Stimulated activated CD8-positive, alpha-beta memory T cell treated with anti-CD3 and anti-CD28 coated beads, Interleukin-2, amount 100 ng/mL, for 48 hours (primary cell): ENCODE measurements around the gene PCDHA7.
"Not testable (repeated sequence)": the region's sequence is repeated elsewhere in the genome, so short reads cannot be mapped to it uniquely, and the experiment has no call there.

Experiments
- DNase-seq, 2 donors: peaks; one replicate each; pipeline ENCODE4 v3.0.0-alpha.2; 2020; ENCODE audit warnings: low read depth in 2 of 2

Gene PCDHA7

DNA sequence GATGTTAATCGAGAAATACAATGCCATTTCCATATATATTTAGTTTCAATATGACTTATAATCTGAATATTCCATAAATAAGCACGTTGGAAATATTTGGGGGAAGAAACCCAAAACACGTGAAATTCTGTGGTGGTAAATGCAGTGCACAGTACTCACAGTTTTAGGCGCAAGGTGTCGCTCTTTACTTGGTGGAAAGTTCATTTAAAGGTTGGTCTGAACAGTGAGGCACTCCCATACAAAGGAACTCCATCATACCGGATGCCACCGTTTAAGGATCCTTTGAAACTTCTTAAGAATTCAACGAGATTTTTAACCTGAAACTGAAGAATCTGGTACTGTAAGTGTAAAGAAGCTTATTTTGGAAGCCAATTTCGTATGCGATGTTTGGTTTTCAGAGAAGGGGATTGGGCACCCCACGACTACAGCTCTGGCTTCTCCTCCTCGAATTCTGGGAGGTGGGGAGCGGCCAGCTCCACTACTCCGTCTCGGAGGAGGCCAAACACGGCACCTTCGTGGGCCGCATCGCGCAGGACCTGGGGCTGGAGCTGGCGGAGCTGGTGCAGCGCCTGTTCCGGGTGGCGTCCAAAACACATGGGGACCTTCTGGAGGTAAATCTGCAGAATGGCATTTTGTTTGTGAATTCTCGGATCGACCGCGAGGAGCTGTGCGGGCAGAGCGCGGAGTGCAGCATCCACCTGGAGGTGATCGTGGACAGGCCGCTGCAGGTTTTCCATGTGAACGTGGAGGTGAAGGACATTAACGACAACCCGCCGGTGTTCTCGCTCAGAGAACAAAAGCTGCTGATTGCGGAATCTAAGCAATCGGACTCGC lies 34.9 kb downstream of the PCDHA7 start, which contains the start of gene PCDHA11:
Gene PCDHA11 (plus strand): TSS at position 237 of the 834 bp plus-strand sequence. CDS start 147 bp downstream, at position 384.
- no peak for DNase-seq

DNA sequence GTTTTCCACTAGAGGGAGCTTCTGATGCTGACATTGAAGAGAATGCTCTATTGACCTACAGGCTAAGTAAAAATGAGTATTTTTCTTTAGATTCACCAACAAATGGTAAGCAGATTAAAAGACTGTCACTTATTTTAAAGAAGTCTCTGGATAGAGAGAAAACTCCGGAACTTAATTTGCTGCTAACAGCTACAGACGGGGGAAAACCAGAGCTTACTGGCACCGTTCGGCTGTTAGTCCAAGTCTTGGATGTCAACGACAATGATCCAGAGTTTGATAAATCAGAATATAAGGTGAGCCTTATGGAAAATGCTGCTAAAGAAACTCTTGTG lies 35.5 kb downstream of the PCDHA7 start:
- DNase-seq: no peak

DNA sequence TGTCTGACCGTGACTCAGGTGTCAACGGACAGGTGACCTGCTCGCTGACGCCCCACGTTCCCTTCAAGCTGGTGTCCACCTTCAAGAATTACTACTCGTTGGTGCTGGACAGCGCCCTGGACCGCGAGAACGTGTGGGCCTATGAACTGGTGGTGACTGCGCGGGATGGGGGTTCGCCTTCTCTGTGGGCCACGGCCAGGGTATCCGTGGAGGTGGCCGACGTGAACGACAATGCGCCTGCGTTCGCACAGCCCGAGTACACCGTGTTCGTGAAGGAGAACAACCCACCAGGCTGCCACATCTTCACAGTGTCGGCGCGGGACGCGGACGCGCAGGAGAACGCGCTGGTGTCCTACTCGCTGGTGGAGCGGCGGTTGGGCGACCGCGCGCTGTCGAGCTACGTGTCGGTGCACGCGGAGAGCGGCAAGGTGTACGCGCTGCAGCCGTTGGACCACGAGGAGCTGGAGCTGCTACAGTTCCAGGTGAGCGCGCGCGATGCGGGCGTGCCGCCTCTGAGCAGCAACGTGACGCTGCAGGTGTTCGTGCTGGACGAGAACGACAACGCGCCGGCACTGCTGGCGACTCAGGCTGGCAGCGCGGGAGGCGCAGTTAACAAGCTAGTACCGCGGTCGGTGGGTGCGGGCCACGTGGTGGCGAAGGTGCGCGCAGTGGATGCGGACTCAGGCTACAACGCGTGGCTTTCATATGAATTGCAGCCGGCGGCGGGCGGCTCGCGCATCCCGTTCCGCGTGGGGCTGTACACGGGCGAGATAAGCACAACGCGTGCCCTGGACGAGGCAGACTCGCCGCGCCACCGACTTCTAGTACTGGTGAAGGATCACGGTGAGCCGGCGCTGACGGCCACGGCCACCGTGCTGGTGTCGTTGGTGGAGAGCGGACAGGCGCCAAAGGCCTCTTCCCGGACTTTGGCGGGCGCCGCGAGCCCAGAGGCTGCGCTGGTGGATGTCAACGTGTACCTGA lies 36.4 kb downstream of the PCDHA7 start:
- DNase-seq: no peak

DNA sequence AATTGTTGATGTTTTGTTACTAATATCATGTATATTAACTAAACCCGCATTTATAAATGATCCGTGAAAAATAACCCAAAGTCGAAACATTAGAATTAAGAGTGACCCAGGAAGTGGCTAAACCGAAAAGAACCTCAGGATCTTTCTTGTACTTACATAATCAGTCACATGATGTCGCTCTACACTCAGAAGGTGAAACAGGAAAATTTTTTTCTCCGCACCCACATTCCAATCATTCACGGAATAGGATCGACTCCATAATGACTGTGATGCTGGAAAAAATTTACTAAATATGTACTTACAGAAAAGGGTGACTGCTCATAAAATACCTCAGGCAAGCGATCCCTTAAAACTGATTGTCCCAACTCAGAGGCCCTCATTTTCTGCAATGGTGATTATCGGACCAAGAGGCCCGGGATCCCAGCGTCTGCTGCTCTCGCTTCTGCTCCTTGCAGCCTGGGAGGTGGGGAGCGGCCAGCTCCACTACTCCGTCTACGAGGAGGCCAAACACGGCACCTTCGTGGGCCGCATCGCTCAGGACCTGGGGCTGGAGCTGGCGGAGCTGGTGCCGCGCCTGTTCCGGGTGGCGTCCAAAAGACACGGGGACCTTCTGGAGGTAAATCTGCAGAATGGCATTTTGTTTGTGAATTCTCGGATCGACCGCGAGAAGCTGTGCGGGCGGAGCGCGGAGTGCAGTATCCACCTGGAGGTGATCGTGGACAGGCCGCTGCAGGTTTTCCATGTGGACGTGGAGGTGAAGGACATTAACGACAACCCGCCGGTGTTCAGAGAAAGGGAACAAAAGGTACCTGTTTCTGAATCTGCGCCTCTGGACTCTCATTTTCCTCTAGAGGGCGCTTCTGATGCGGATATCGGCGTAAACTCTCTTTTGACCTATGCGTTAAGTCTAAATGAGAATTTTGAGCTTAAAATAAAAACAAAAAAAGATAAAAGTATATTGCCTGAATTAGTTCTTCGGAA lies 41.3 kb downstream of the PCDHA7 start, which contains the start of gene PCDHA12:
Gene PCDHA12 (plus strand): TSS at position 224 of the 981 bp plus-strand sequence. CDS start 165 bp downstream, at position 389.
- no peak for DNase-seq

DNA sequence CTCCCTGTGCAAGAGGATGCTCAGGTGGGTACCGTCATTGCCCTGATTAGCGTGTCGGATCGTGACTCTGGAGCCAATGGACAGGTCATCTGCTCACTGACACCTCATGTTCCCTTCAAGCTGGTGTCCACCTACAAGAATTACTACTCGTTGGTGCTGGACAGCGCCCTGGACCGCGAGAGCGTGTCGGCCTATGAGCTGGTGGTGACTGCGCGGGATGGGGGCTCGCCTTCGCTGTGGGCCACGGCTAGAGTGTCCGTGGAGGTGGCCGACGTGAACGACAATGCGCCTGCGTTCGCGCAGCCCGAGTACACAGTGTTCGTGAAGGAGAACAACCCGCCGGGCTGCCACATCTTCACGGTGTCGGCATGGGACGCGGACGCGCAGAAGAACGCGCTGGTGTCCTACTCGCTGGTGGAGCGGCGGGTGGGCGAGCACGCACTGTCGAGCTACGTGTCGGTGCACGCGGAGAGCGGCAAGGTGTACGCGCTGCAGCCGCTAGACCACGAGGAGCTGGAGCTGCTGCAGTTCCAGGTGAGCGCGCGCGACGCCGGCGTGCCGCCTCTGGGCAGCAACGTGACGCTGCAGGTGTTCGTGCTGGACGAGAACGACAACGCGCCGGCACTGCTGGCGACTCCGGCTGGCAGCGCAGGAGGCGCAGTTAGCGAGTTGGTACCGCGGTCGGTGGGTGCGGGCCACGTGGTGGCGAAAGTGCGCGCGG lies 42.6 kb downstream of the PCDHA7 start:
- DNase-seq: not testable (repeated sequence)

DNA sequence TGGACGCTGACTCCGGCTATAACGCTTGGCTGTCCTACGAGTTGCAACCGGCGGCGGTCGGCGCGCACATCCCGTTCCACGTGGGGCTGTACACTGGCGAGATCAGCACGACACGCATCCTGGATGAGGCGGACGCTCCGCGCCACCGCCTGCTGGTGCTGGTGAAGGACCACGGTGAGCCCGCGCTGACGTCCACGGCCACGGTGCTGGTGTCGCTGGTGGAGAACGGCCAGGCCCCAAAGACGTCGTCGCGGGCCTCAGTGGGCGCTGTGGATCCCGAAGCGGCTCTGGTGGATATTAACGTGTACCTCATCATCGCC lies 43.2 kb downstream of the PCDHA7 start:
- DNase-seq: no peak

DNA sequence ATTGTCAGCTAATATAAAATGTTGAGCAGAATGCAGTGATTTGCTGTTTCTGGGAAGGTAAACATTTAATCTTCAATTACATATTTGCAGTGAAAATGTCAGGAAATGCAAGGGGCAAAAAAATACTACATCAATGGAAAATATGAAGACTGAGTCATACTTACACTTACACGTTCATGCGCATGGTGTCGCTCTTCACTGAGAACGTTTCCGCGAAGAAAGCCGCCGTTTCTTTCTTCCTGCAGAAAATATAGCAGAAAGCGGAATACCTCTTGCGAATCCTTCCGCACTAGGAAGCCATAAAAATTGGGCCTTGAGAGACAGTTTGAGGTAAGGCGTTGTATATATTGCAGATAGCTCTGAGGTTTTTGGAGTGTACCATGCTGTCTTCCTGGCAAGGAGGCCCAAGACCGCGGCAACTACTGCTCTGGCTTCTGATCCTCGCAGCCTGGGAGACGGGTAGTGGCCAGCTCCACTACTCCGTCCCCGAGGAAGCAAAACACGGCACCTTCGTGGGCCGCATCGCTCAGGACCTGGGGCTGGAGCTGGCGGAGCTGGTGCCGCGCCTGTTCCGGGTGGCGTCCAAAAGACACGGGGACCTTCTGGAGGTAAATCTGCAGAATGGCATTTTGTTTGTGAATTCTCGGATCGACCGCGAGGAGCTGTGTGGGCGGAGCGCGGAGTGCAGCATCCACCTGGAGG lies 48.0 kb downstream of the PCDHA7 start, which contains the start of gene PCDHA13:
Gene PCDHA13 (plus strand): TSS at position 236 of the 702 bp plus-strand sequence. CDS start 145 bp downstream, at position 381.
- no peak for DNase-seq

DNA sequence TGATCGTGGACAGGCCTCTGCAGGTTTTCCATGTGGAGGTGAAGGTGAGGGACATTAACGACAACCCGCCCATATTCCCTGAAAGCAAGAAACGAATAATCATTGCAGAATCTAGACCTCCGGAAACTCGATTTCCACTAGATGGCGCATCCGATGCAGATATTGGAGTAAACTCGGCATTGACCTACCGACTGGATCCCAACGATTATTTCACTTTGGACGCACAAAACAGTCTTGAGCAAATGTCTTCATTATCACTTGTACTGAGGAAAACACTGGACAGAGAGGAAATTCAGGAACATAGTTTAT lies 48.5 kb downstream of the PCDHA7 start:
- DNase-seq: no peak

DNA sequence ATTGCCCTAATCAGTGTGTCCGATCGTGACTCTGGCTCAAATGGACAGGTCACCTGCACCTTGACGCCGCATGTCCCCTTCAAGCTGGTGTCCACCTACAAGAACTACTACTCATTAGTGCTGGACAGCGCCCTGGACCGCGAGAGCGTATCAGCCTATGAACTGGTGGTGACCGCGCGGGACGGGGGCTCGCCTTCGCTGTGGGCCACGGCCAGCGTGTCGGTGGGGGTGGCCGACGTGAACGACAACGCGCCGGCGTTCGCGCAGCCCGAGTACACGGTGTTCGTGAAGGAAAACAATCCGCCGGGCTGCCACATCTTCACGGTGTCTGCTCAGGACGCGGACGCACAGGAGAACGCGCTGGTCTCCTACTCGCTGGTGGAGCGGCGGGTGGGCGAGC lies 49.3 kb downstream of the PCDHA7 start:
- DNase-seq: no peak

DNA sequence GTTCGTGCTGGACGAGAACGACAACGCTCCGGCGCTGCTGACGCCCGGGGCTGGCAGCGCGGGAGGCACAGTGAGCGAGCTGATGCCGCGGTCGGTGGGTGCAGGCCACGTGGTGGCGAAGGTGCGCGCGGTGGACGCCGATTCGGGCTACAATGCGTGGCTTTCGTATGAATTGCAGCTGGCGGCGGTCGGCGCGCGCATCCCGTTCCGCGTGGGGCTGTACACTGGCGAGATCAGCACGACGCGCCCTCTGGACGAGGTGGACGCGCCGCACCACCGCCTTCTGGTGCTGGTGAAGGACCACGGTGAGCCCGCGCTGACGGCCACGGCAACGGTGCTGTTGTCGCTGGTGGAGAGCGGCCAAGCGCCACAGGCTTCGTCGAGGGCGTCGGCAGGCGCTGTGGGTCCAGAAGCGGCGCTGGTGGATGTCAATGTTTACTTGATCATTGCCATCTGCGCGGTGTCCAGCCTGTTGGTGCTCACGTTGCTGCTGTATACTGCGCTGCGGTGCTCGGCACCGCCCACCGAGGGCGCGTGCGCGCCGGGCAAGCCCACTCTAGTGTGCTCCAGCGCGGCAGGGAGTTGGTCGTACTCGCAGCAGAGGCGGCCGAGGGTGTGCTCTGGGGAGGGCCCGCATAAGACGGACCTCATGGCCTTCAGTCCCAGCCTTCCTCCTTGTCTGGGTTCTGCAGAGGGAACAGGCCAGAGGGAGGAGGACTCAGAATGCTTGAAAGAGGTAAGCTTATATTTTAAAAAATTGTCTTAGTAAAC lies 50.0 kb downstream of the PCDHA7 start:
- DNase-seq: no peak
